ENCODE data around the gene STARD6. TPM values are rescaled to one million over a fixed set of nuclear protein-coding genes. Genes with fewer than 3 reads are reported as not detected.
"Not testable (repeated sequence)": the region's sequence is repeated elsewhere in the genome, so short reads cannot be mapped to it uniquely, and the experiment has no call there.

STARD6 gene
- total RNA-seq, 3 donors from 2014 or later = not detected

DNA sequence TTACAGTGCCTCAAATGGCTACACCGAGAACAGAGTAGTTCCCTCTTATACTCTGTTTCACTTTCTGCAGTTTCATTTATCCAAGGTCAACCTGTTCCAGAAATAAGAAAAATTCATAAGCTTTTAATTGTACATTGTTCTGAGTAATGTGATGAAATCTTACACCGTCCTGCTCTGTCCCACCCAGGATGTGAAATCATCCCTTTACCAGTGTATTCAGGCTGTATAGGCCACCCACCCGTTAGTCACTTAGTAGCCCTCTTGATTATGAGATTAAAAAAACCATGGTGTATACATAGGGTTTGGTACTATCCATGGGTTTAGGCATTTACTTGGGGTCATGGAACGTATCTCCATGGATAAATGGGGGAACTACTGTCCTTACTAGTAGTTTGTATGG, 29.8 kb downstream of the STARD6 start:
- TF ChIP-seq CTCF (IDR thresholded peaks at IDR 0.05) = no peak
- TF ChIP-seq POLR2AphosphoS5 (IDR thresholded peaks at IDR 0.05) = no peak
- no peak for TF ChIP-seq POLR2A (IDR thresholded peaks at IDR 0.05)
- Histone ChIP-seq H3K27me3 (no peaks in the 10 kb centered on the region), H3K9me3 (no peaks in the 10 kb centered on the region), H3K27ac (no peak overlapping the region), H3K4me1 (no peaks in the 10 kb centered on the region), H3K36me3 (peaks cover 6% of the 10 kb centered on the region), H3K4me3 (no peak overlapping the region)
- DNase-seq (ENCODE audit: low spot score in 2 of 2) = no peak
- intact Hi-C loops (cut with DNase I; ENCODE audit: low total_unique reads) = loop anchor here (1.0 kb wide), 1 partner anchor 10 kb away; no protein-coding TSS in a partner anchor

GRCh38 chr18:54323970-54324369, 33.7 kb downstream of the STARD6 start:
- Histone ChIP-seq H3K36me3 (peaks cover 6% of the 10 kb centered on the region), H3K9me3 (no peaks in the 10 kb centered on the region), H3K27ac (no peak overlapping the region), H3K4me1 (no peaks in the 10 kb centered on the region), H3K4me3 (no peak overlapping the region), H3K27me3 (no peaks in the 10 kb centered on the region)
- no peak for TF ChIP-seq POLR2AphosphoS5 (IDR thresholded peaks at IDR 0.05)
- TF ChIP-seq CTCF (IDR thresholded peaks at IDR 0.05) = no peak
- no peak for TF ChIP-seq POLR2A (IDR thresholded peaks at IDR 0.05)
- DNase-seq (ENCODE audit: low spot score in 2 of 2) = no peak
- intact Hi-C loops (cut with DNase I; ENCODE audit: low total_unique reads) = no loop called here

DNA sequence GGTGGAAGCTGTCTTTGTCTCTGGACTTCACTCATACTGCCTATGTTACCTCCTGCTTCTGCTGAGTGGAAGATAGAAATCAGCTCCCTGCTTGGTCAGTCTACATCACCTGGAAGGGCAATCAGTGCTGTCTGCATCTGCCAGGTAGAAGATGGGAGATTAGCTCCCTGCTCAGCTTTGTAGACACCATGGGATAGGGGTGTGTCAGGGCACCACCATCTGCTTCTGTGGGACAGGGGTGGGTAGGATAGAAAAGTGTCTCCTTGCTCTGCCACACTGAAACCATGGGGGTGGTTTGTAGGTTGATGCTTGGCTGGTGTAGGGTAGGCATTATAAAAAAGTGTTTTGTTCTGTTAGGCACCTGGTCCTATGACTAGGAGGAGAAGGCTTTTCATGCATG, 34.1 kb downstream of the STARD6 start:
- H3K27ac ChIP-seq = no peak overlapping the region
- no peak for DNase-seq (ENCODE audit: low spot score in 2 of 2)
- intact Hi-C loops (cut with DNase I; ENCODE audit: low total_unique reads) = no loop called here
- H3K9me3 ChIP-seq = no peaks in the 10 kb centered on the region
- peaks cover 6% of the 10 kb centered on the region for H3K36me3 ChIP-seq
- H3K4me3 ChIP-seq = no peak overlapping the region
- H3K27me3 ChIP-seq = no peaks in the 10 kb centered on the region
- TF ChIP-seq POLR2A (IDR thresholded peaks at IDR 0.05) = no peak
- TF ChIP-seq CTCF (IDR thresholded peaks at IDR 0.05) = no peak
- TF ChIP-seq POLR2AphosphoS5 (IDR thresholded peaks at IDR 0.05) = no peak
- H3K4me1 ChIP-seq = no peaks in the 10 kb centered on the region

DNA sequence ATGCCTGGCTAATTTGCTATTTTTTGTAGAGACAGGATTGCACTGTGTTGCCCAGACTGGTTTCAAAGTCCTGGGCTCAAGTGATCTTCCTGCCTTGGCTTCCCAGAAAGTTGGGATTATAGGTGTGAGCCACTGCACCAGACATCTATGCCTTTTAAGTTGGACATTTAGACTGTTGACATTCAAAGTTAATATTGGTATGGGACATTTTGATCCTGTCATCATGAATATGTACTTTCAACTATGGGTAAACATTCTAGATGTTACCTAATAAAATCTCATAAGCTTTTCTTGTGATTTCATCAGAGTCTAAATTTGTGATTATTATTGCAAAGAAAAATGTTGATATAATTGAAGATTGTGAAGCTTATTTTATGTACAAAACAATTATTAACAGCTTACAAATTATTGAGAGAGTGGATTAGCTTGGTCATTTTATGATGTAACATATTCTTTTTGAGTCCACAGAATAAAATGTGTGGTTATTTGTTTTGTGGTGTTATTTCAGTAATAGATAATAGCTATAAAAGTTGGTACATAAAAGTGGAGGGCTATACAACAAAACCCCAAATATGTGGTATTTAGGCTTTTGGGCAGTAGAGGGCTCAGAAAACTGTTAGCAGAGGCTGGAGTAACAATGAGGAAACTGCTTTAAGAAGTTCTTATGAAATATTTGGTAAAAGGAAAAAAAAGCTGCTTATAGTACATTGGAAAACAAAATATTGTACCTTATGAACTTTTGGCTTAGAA, 41.4 kb downstream of the STARD6 start:
- TF ChIP-seq POLR2AphosphoS5 (IDR thresholded peaks at IDR 0.05) (no peak), CTCF (IDR thresholded peaks at IDR 0.05) (no peak), POLR2A (IDR thresholded peaks at IDR 0.05) (no peak)

DNA sequence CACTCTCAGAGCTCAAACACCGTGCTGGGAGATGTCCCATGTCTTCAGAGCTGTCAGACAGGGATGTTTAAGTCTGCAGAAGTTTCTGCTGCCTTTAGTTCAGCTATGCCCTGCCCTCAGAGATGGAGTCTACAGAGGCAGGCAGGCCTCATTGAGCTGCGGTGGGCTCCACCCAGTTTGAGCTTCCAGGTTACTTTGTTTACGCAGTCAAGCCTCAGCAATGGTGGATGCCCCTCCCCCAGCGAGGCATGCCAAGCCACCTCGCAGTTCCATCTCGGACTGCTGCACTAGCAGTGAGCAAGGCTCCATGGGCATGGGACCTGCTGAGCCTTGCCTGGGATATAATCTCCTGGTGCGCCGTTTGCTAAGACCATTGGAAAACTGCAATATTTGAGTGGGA, 48.1 kb downstream of the STARD6 start:
- H3K27ac ChIP-seq; H3K4me3 ChIP-seq; H3K4me1 ChIP-seq; DNase-seq (ENCODE audit: low spot score in 2 of 2); H3K9me3 ChIP-seq; H3K27me3 ChIP-seq; intact Hi-C loops (cut with DNase I; ENCODE audit: low total_unique reads); H3K36me3 ChIP-seq: not testable (repeated sequence)

More for the DNA sequence above, 41.4 kb downstream of the STARD6 start:
- DNase-seq (ENCODE audit: low spot score in 2 of 2) = no peak
- H3K4me3 ChIP-seq = no peak overlapping the region
- intact Hi-C loops (cut with DNase I; ENCODE audit: low total_unique reads) = no loop called here
- H3K27me3 ChIP-seq = no peaks in the 10 kb centered on the region
- peaks cover 0 to 4% of the 10 kb centered on the region in 2 donors for H3K9me3 ChIP-seq
- H3K36me3 ChIP-seq = no peaks in the 10 kb centered on the region
- no peaks in the 10 kb centered on the region for H3K4me1 ChIP-seq
- H3K27ac ChIP-seq = no peak overlapping the region

Measured in breast epithelium (tissue), 4 donors.